Esophagus muscularis mucosa (tissue), 3 donors: ENCODE results near the gene UCK2.

Experiments
- POLR2A ChIP-seq: fragments of 450-650 bp; IDR thresholded peaks from one replicate; pipeline ENCODE4 v1.6.1; 2017; ENCODE audit warnings: antibody characterized with exemption, moderate library complexity, mild to moderate bottlenecking, low read depth
- TF ChIP-seq, protein P1 (sequence below), 3 experiments: fragments of 200-600 bp in 2 of 3; fragments of 450-650 bp in 1 of 3; sonication (generic) in 2 of 3; IDR thresholded peaks; one replicate each; pipeline ENCODE4 v1.5.1; 2017 to 2019; ENCODE audit warnings: antibody characterized with exemption in 3 of 3, mild to moderate bottlenecking in 2 of 3, moderate library complexity in 1 of 3

DNA sequence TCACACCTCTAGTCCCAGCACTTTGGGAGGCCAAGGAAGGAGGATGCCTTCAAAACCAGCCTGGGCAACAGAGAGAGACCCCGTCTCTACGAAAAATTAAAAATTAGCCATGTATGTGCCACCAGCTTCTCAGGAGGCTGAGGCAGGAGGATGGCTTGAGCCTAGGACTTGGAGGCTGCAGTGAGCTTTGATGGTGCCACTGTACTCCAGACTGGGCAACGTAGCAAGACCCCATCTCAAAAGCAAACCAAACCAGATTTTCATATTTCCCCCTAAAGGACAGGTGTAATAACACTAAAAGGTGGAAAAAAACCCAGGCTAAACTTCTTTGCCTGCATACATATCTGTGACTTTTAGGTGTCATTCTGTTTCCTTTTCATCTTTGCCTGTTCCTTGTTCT is 3.7 kb downstream of the UCK2 start:
- TF ChIP-seq, protein P1, sequence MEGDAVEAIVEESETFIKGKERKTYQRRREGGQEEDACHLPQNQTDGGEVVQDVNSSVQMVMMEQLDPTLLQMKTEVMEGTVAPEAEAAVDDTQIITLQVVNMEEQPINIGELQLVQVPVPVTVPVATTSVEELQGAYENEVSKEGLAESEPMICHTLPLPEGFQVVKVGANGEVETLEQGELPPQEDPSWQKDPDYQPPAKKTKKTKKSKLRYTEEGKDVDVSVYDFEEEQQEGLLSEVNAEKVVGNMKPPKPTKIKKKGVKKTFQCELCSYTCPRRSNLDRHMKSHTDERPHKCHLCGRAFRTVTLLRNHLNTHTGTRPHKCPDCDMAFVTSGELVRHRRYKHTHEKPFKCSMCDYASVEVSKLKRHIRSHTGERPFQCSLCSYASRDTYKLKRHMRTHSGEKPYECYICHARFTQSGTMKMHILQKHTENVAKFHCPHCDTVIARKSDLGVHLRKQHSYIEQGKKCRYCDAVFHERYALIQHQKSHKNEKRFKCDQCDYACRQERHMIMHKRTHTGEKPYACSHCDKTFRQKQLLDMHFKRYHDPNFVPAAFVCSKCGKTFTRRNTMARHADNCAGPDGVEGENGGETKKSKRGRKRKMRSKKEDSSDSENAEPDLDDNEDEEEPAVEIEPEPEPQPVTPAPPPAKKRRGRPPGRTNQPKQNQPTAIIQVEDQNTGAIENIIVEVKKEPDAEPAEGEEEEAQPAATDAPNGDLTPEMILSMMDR (IDR thresholded peaks at IDR 0.05): no peak
- no peak for TF ChIP-seq POLR2A
